Kidney (tissue), 14 donors: ENCODE results near the gene ATAD2B. TPM values are rescaled to one million over a fixed set of nuclear protein-coding genes. Genes with fewer than 3 reads are reported as not detected.
"Not testable (repeated sequence)": the region's sequence is repeated elsewhere in the genome, so short reads cannot be mapped to it uniquely, and the experiment has no call there.

Source experiments
- DNase-seq, 5 donors: peaks; one replicate each; pipeline ENCODE4 v3.0.0-alpha.2; 2013 to 2020
- FAIRE-seq: peaks from 2 replicates; lab custom pipeline; 2012; peaks lifted over from hg19 to GRCh38; lab: Jason Lieb, UNC
- H3K27ac ChIP-seq, 2 donors: one replicate each; pipeline ENCODE4 v1.7.0; 2013; ENCODE audit warnings: low read depth in 2 of 2, low read length in 2 of 2, inconsistent platforms in 1 of 2
- H3K27me3 ChIP-seq: one replicate; pipeline ENCODE4 v1.7.1; 2013; ENCODE audit warnings: low read length, inconsistent platforms; ENCODE audit not compliant: control insufficient read depth, insufficient read depth
- H3K36me3 ChIP-seq, 3 donors: one replicate each; pipeline versions ENCODE4 v1.7.0 to v1.7.1; 2013; ENCODE audit warnings: low read length in 3 of 3, control low read depth in 1 of 3, inconsistent platforms in 1 of 3; ENCODE audit not compliant: insufficient read depth in 3 of 3, control insufficient read depth in 2 of 3
- H3K4me1 ChIP-seq, 3 donors: one replicate each; pipeline versions ENCODE4 v1.7.0 to v1.7.1; 2013; ENCODE audit warnings: low read length in 3 of 3, inconsistent platforms in 1 of 3, low read depth in 1 of 3; ENCODE audit not compliant: control insufficient read depth in 2 of 3, insufficient read depth in 2 of 3
- H3K4me3 ChIP-seq, 3 donors: one replicate each; pipeline versions ENCODE4 v1.7.0 to v1.8.1; 2013; ENCODE audit warnings: low read length in 3 of 3, control low read depth in 1 of 3, inconsistent platforms in 1 of 3
- H3K9ac ChIP-seq, 3 donors: one replicate each; pipeline versions ENCODE4 v1.7.0 to v1.7.1; 2013; ENCODE audit warnings: low read length in 3 of 3, control low read depth in 1 of 3, inconsistent platforms in 1 of 3
- H3K9me3 ChIP-seq, 3 donors: one replicate each; pipeline versions ENCODE4 v1.7.0 to v1.7.1; 2013; ENCODE audit warnings: low read length in 3 of 3, control low read depth in 1 of 3, inconsistent platforms in 1 of 3; ENCODE audit not compliant: control insufficient read depth in 2 of 3, insufficient read depth in 1 of 3
- CTCF ChIP-seq: IDR thresholded peaks from 3 replicates; pipeline ENCODE4 v1.5.1; 2012; ENCODE audit warnings: mild to moderate bottlenecking, moderate library complexity, borderline replicate concordance; ENCODE audit not compliant: insufficient read depth; ENCODE audit errors: extremely low read depth
- intact Hi-C: fragments of 100-400 bp; cut with DNase I; formaldehyde crosslinking; loops from one replicate; pipeline ENCODE4 v1.11.1; 2022
- polyA plus RNA-seq: library from polyadenylated mRNA; stranded (reverse); fragments of 350-450 nt; fragmentation: Illumina TruSeq; extraction: RNeasy Lipid Tissue Mini Kit (QIAGEN cat#74804); gene quantifications from one replicate; pipeline ENCODE4 v1.2.3, GENCODE V29; 2014; ENCODE audit warnings: low read depth, low replicate concordance; ENCODE audit not compliant: insufficient read depth
- total RNA-seq: library from RNA; stranded (reverse); fragmentation: NEBNext Ultra II Directional; extraction: Animal tissue kit (Norgen Biotek cat#: 25700); gene quantifications from one replicate; pipeline ENCODE4 v1.2.1, GENCODE V29; 2021
- donor health status: control.
- donor health status: control.
- donor health status: control.
- donor health status: control.
- donor health status: control.
- donor health status: DM: yes; HTN: yes; CAD: no.
- donor health status: Normal renal cell carcinoma (clear cell type).

The ATAD2B gene
- total and polyA plus RNA-seq, 2 donors from 2014 or later = 2.3 to 28.7 TPM

- intact Hi-C loops = no loop called here
- H3K9ac ChIP-seq = no peak overlapping the region
- TF ChIP-seq CTCF = no peak
Observed at GRCh38 chr2:23745068-23745725, 181.7 kb downstream of the ATAD2B start.

GRCh38 chr2:23736783-23737182 is 190.1 kb downstream of the ATAD2B start:
- H3K9me3 ChIP-seq, H3K27me3 ChIP-seq, DNase-seq, H3K4me1 ChIP-seq, H3K4me3 ChIP-seq, FAIRE-seq, H3K27ac ChIP-seq, H3K9ac ChIP-seq, H3K36me3 ChIP-seq, intact Hi-C loops: not testable (repeated sequence)

More at GRCh38 chr2:23745068-23745725, 181.7 kb downstream of the ATAD2B start:
- no peak overlapping the region for H3K4me3 ChIP-seq
- H3K4me1 ChIP-seq = peaks cover 0 to 4% (median 0%) of the 10 kb centered on the region in 3 donors
- H3K27ac ChIP-seq = no peak overlapping the region
- no peak for FAIRE-seq
- no peaks in the 10 kb centered on the region for H3K9me3 ChIP-seq
- H3K27me3 ChIP-seq = no peaks in the 10 kb centered on the region
- peak in 3 of 5 donors; percentile 11 to 21 (median 15) for DNase-seq
- no peaks in the 10 kb centered on the region for H3K36me3 ChIP-seq

- DNase-seq = no peak
- FAIRE-seq = no peak
- H3K9ac ChIP-seq = no peak overlapping the region
- H3K9me3 ChIP-seq = no peaks in the 10 kb centered on the region
- no peaks in the 10 kb centered on the region for H3K4me1 ChIP-seq
- H3K27ac ChIP-seq = no peak overlapping the region
- no peaks in the 10 kb centered on the region for H3K36me3 ChIP-seq
- intact Hi-C loops = no loop called here
- no peaks in the 10 kb centered on the region for H3K27me3 ChIP-seq
- H3K4me3 ChIP-seq = no peak overlapping the region
- TF ChIP-seq CTCF = no peak
Observed at GRCh38 chr2:23734416-23734815, 192.5 kb downstream of the ATAD2B start.

GRCh38 chr2:23723029-23723428 is 203.9 kb downstream of the ATAD2B start:
- intact Hi-C loops, H3K4me1 ChIP-seq, FAIRE-seq, H3K27ac ChIP-seq, H3K4me3 ChIP-seq, H3K27me3 ChIP-seq, H3K9me3 ChIP-seq, H3K9ac ChIP-seq, H3K36me3 ChIP-seq, DNase-seq: not testable (repeated sequence)
